GM12878 (cell line): ENCODE results near the gene TEDC1. TPM values are rescaled to one million over a fixed set of nuclear protein-coding genes. Genes with fewer than 3 reads are reported as not detected.

Experiments used
- BACH1 ChIP-seq: fragments of 450-650 bp; IDR thresholded peaks from 2 replicates; pipeline ENCODE4 v1.6.1; 2017; ENCODE audit warnings: mild to moderate bottlenecking, borderline replicate concordance
- CEBPB ChIP-seq, 2 experiments: fragments of 150-350 bp in 1 of 2; IDR thresholded peaks; 2 replicates each; pipeline ENCODE4 v1.6.1; 2012 to 2014; ENCODE audit warnings: low read depth in 2 of 2, low read length in 2 of 2, borderline replicate concordance in 1 of 2, inconsistent platforms in 1 of 2
- HDGF ChIP-seq: fragments of 450-650 bp; IDR thresholded peaks from 2 replicates; pipeline ENCODE4 v1.6.1; 2016; ENCODE audit warnings: antibody characterized with exemption
- JUNB ChIP-seq: IDR thresholded peaks from 2 replicates; pipeline ENCODE4 v1.6.1; 2016; ENCODE audit warnings: antibody characterized with exemption, mild to moderate bottlenecking
- KAT2A ChIP-seq: conservative IDR thresholded peaks from 2 replicates; pipeline ENCODE4 v1.6.1; 2011; ENCODE audit warnings: low read depth, low read length; ENCODE audit not compliant: control insufficient read depth
- MLLT1 ChIP-seq: fragments of 450-650 bp; IDR thresholded peaks from 2 replicates; pipeline ENCODE4 v1.6.1; 2016; ENCODE audit warnings: mild to moderate bottlenecking
- MTA2 ChIP-seq: fragments of 450-650 bp; IDR thresholded peaks from 2 replicates; pipeline ENCODE4 v1.6.1; 2016; ENCODE audit warnings: low read depth, mild to moderate bottlenecking, moderate library complexity
- MTA3 ChIP-seq: IDR thresholded peaks from 2 replicates; pipeline ENCODE4 v1.6.1; 2012; ENCODE audit warnings: low read length, inconsistent platforms, borderline replicate concordance
- NFYA ChIP-seq: IDR thresholded peaks from 2 replicates; pipeline ENCODE4 v1.6.1; 2011; ENCODE audit warnings: low read depth, mild to moderate bottlenecking, low read length, improper control_type of control experiment, borderline replicate concordance
- NKRF ChIP-seq: fragments of 450-650 bp; conservative IDR thresholded peaks from 2 replicates; pipeline ENCODE4 v1.6.1; 2017; ENCODE audit warnings: mild to moderate bottlenecking, moderate library complexity
- POLR2AphosphoS5 ChIP-seq: IDR thresholded peaks from 2 replicates; pipeline ENCODE4 v1.6.1; 2011; ENCODE audit warnings: mild to moderate bottlenecking, low read length, inconsistent platforms
- RELB ChIP-seq: fragments of 450-650 bp; IDR thresholded peaks from 2 replicates; pipeline ENCODE4 v1.6.1; 2017; ENCODE audit warnings: low read depth, mild to moderate bottlenecking, moderate library complexity
- SMC3 ChIP-seq: IDR thresholded peaks from 2 replicates; pipeline ENCODE4 v1.6.1; 2011; ENCODE audit warnings: low read length, improper control_type of control experiment, borderline replicate concordance
- SP1 ChIP-seq: IDR thresholded peaks from one replicate; pipeline ENCODE4 v1.6.1; 2011; ENCODE audit warnings: low read depth, low read length
- SPI1 ChIP-seq: IDR thresholded peaks from 2 replicates; pipeline ENCODE4 v1.6.1; 2011; ENCODE audit warnings: low read depth, mild to moderate bottlenecking, low read length, moderate library complexity, borderline replicate concordance; ENCODE audit not compliant: insufficient read depth
- STAT3 ChIP-seq: IDR thresholded peaks from 2 replicates; pipeline ENCODE4 v1.6.1; 2011; ENCODE audit warnings: low read depth, low read length, improper control_type of control experiment
- ZBTB40 ChIP-seq: fragments of 450-650 bp; IDR thresholded peaks from 2 replicates; pipeline ENCODE4 v1.6.1; 2016; ENCODE audit warnings: mild to moderate bottlenecking, moderate library complexity, borderline replicate concordance
- polyA plus RNA-seq, 11 experiments: library from polyadenylated mRNA; depleted of rRNA in 4 of 11; unstranded in 6 of 11; stranded (reverse) in 5 of 11; fragments of >200 nt; fragmentation: Nextera tagmentation in 4 of 11; fragmentation: Illumina TruSeq in 1 of 11; extraction: Ambion mirVana in 4 of 11; extraction: Trizol in 1 of 11; gene quantifications; 1 replicate in 1 of 11; 2 replicates in 10 of 11; pipeline versions ENCODE4 v1.2.1 to v1.2.3, GENCODE V29; 2011 to 2016; ENCODE audit warnings: inconsistent platforms in 2 of 11, missing spikeins in 2 of 11, low read depth in 1 of 11
- total RNA-seq, 4 experiments: library from RNA; depleted of rRNA in 3 of 4; stranded (reverse); fragments of >200 nt in 3 of 4; fragmentation: Illumina TruSeq in 1 of 4; extraction: Trizol in 1 of 4; gene quantifications; 2 replicates each; pipeline versions ENCODE4 v1.2.1 to v1.2.3, GENCODE V29; 2013 to 2021

Gene TEDC1
- total and polyA plus RNA-seq, 10 of the 15 experiments (the other 5 are each of a cell fraction or from before 2014, with no cell fraction given) = 0.19 to 34.2 (median 14.5) TPM

GRCh38 chr14:105489542-105490266, 1.3 kb upstream of the TEDC1 start (continued):
- TF ChIP-seq SPI1 (0 out of 2 replicates have a peak, but pooled peaks have one; percentile 26), BACH1 (peak; percentile 52), CEBPB (IDR thresholded peaks at IDR 0.05; ENCODE audit: borderline replicate concordance in 1 of 2, low read depth in 2 of 2, low read length in 2 of 2) (no peak), SP1 (peak; percentile 51), STAT3 (no peak), HDGF (peak; percentile 62), MTA2 (peak; percentile 52; the same call in 1 of the 2 replicates), MLLT1 (peak; percentile 65; the same call in 1 of the 2 replicates), JUNB (no peak), NKRF (peak; percentile 22), RELB (peak; percentile 65; the same call in 1 of the 2 replicates), MTA3 (no peak), SMC3 (peak; percentile 62), KAT2A (no peak), ZBTB40 (no peak), POLR2AphosphoS5 (no peak; the same call in 1 of the 2 replicates), NFYA (no peak)
